OCI-LY7 (cell line): ENCODE results near the gene RPS19. TPM values are rescaled to one million over a fixed set of nuclear protein-coding genes. Genes with fewer than 3 reads are reported as not detected.

ENCODE experiments used
- BruUV-seq: library from RNA; stranded (reverse); fragments of 400-500 nt; replicated peaks from 2 replicates; lab custom pipeline; 2021; lab: Mats Ljungman, UMichigan
- CTCF ChIA-PET: fragments of 300-600 bp; sonication (Branson Sonifier 250); formaldehyde crosslinking; loops from one replicate; lab custom pipeline; 2022; ENCODE audit warnings: antibody characterized with exemption; ENCODE audit not compliant: unreplicated experiment; lab: Charles Lee
- POLR2A ChIA-PET: fragments of 300-600 bp; sonication (Branson Sonifier 250); formaldehyde crosslinking; loops from one replicate; lab custom pipeline; 2022; ENCODE audit warnings: antibody characterized with exemption; lab: Charles Lee
- DNase-seq: peaks from one replicate; pipeline ENCODE4 v3.0.0-alpha.2; 2015; ENCODE audit warnings: low spot score
- H2AFZ ChIP-seq: fragments of 200-600 bp; sonication (generic), shearing (Covaris generic); 2 replicates; pipeline ENCODE4 v1.6.1; 2014; ENCODE audit warnings: mild to moderate bottlenecking, antibody characterized with exemption, low read length, moderate library complexity
- H3K27ac ChIP-seq: fragments of 200-600 bp; sonication (generic); 2 replicates; pipeline ENCODE4 v1.5.1; 2014; ENCODE audit warnings: mixed run types, low read depth, mild to moderate bottlenecking, moderate library complexity, low read length, inconsistent platforms; ENCODE audit not compliant: poor library complexity, severe bottlenecking
- H3K36me3 ChIP-seq: fragments of 200-600 bp; sonication (generic); 2 replicates; pipeline ENCODE4 v1.6.1; 2014; ENCODE audit warnings: mild to moderate bottlenecking, antibody characterized with exemption, low read length, moderate library complexity, mixed read lengths; ENCODE audit not compliant: insufficient read depth
- H3K4me1 ChIP-seq: fragments of 200-600 bp; sonication (generic); 2 replicates; pipeline ENCODE4 v1.5.1; 2014; ENCODE audit warnings: mild to moderate bottlenecking, low read length; ENCODE audit not compliant: insufficient read depth, poor library complexity, severe bottlenecking
- H3K4me2 ChIP-seq: fragments of 200-600 bp; sonication (generic); 2 replicates; pipeline ENCODE4 v1.6.1; 2014; ENCODE audit warnings: mild to moderate bottlenecking, low read length
- H3K4me3 ChIP-seq: fragments of 200-600 bp; sonication (generic); 2 replicates; pipeline ENCODE4 v1.5.1; 2014; ENCODE audit warnings: mild to moderate bottlenecking, low read depth, low read length; ENCODE audit not compliant: poor library complexity, severe bottlenecking
- H3K79me2 ChIP-seq: fragments of 200-600 bp; sonication (generic); 2 replicates; pipeline ENCODE4 v1.6.1; 2016; ENCODE audit warnings: low read depth, mild to moderate bottlenecking, low read length, moderate library complexity, mixed read lengths; ENCODE audit not compliant: insufficient read depth
- H3K9me2 ChIP-seq: fragments of 200-600 bp; sonication (generic); 2 replicates; pipeline ENCODE4 v1.6.1; 2016; ENCODE audit warnings: mild to moderate bottlenecking, low read length, mixed read lengths; ENCODE audit not compliant: insufficient read depth
- H3K9me3 ChIP-seq: fragments of 200-600 bp; sonication (generic); 2 replicates; pipeline ENCODE4 v1.6.1; 2014; ENCODE audit warnings: mild to moderate bottlenecking, mixed run types, low read length, mixed read lengths
- H4K20me1 ChIP-seq: fragments of 200-600 bp; sonication (generic); 2 replicates; pipeline ENCODE4 v1.6.1; 2014; ENCODE audit warnings: mild to moderate bottlenecking, antibody characterized with exemption, low read length, moderate library complexity, mixed read lengths; ENCODE audit not compliant: insufficient read depth
- EZH2phosphoT487 ChIP-seq: fragments of 200-600 bp; sonication (generic); IDR thresholded peaks from 2 replicates; pipeline ENCODE4 v1.6.1; 2018; ENCODE audit warnings: low read depth, borderline replicate concordance, mild to moderate bottlenecking, mixed run types, antibody characterized with exemption, low read length, moderate library complexity, mixed read lengths
- intact Hi-C: fragments of 100-400 bp; cut with micrococcal nuclease; formaldehyde crosslinking; loops from one replicate; pipeline ENCODE4 v1.10.0; 2022; ENCODE audit not compliant: unreplicated experiment
- total RNA-seq, 2 experiments: library from RNA; depleted of rRNA in 1 of 2; stranded (reverse); fragments of >200 nt in 1 of 2; shearing (Covaris generic) in 1 of 2; gene quantifications; 2 replicates each; pipeline ENCODE4 v1.2.3, GENCODE V29; 2014 to 2022
- TF ChIP-seq, protein P1 (sequence below): fragments of 200-600 bp; sonication (generic); conservative IDR thresholded peaks from 2 replicates; pipeline ENCODE4 v1.5.1; 2014; ENCODE audit warnings: mild to moderate bottlenecking, antibody characterized with exemption, low read length, moderate library complexity, mixed read lengths

Gene RPS19
- total RNA-seq, 2 experiments from 2014 or later, result 3,803 to 4,414 TPM

GRCh38 chr19:41892173-41892902 is 32.3 kb downstream of the RPS19 start:
- Histone ChIP-seq H3K9me2 (no peaks in the 10 kb centered on the region), H3K4me3 (no peak overlapping the region), H3K36me3 (peaks cover 83% of the 10 kb centered on the region), H3K4me1 (peaks cover 46% of the 10 kb centered on the region), H3K79me2 (peaks cover 7% of the 10 kb centered on the region; the same call in 1 of the 2 replicates), H2AFZ (no peak overlapping the region), H3K9me3 (no peaks in the 10 kb centered on the region), H3K4me2 (no peak overlapping the region), H4K20me1 (no peaks in the 10 kb centered on the region), H3K27ac (no peak overlapping the region)
- no TSS peak for BruUV-seq
- ChIA-PET CTCF (interaction anchor here (0.6 kb wide), 1 partner anchor 42 kb away, joined by 3 read pairs; no protein-coding TSS in a partner anchor), POLR2A (no interaction called here)
- DNase-seq, result no peak
- intact Hi-C loops, result no loop called here
- TF ChIP-seq, protein P1, sequence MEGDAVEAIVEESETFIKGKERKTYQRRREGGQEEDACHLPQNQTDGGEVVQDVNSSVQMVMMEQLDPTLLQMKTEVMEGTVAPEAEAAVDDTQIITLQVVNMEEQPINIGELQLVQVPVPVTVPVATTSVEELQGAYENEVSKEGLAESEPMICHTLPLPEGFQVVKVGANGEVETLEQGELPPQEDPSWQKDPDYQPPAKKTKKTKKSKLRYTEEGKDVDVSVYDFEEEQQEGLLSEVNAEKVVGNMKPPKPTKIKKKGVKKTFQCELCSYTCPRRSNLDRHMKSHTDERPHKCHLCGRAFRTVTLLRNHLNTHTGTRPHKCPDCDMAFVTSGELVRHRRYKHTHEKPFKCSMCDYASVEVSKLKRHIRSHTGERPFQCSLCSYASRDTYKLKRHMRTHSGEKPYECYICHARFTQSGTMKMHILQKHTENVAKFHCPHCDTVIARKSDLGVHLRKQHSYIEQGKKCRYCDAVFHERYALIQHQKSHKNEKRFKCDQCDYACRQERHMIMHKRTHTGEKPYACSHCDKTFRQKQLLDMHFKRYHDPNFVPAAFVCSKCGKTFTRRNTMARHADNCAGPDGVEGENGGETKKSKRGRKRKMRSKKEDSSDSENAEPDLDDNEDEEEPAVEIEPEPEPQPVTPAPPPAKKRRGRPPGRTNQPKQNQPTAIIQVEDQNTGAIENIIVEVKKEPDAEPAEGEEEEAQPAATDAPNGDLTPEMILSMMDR, result no peak
- no peak for TF ChIP-seq EZH2phosphoT487

DNA sequence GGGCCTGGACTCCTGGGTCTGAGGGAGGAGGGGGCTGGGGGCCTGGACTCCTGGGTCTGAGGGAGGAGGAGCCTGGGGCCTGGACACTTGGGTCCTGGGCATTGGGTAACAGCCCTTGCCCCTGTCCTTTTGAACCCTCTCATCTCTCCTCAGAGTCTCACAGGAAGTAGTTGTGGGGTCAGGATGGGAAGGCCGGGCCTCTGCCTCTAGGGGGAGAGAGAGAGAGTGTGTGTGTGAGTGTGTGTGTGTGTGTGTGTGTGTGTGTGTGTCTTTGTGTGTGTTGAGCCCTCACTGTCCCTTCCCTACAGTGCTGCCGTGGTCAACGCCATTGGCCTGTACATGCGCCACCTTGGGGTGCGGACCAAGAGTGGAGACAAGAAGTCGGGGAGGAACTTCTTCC is 33.8 kb downstream of the RPS19 start:
- Histone ChIP-seq H3K9me3 (no peaks in the 10 kb centered on the region), H3K4me1 (peaks cover 30% of the 10 kb centered on the region), H3K27ac (peak overlapping the region; percentile 6), H3K4me3 (no peak overlapping the region), H3K4me2 (no peak overlapping the region), H3K79me2 (no peaks in the 10 kb centered on the region), H3K36me3 (peaks cover 88% of the 10 kb centered on the region), H3K9me2 (no peaks in the 10 kb centered on the region), H2AFZ (no peak overlapping the region), H4K20me1 (no peaks in the 10 kb centered on the region)
- POLR2A ChIA-PET, result interaction anchor here (0.5 kb wide), 1 partner anchor 1709 kb away, joined by 3 read pairs; no protein-coding TSS in a partner anchor
- TF ChIP-seq, protein P1, result peak; percentile 51
- no peak for TF ChIP-seq EZH2phosphoT487
- peak; percentile 60 for DNase-seq
- no TSS peak for BruUV-seq
- intact Hi-C loops, result no loop called here
- CTCF ChIA-PET, result no interaction called here

DNA sequence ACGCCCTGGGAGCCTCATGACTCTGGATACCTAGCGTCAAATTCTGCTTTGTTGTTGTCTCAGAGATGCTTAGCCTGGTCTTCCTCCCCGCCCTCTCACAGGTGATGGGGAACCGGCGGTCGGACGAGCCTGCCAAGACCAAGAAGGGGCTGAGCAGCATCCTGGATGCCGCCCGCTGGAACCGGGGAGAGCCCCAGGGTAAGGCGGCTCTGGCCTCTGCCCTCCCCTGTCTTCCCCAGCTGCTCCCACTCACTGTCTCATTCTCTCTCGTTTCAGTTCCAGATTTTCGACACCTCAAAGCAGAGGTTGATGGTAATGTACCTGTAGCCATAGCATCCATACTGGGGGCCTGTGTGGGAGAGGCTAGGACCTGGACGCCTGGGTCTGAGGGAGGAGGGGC is 34.3 kb downstream of the RPS19 start:
- BruUV-seq, result no TSS peak
- H3K9me2 ChIP-seq, result no peaks in the 10 kb centered on the region
- CTCF ChIA-PET, result no interaction called here

More for the DNA sequence above, 34.3 kb downstream of the RPS19 start:
- no peaks in the 10 kb centered on the region for H3K9me3 ChIP-seq
- no peaks in the 10 kb centered on the region for H4K20me1 ChIP-seq
- H3K79me2 ChIP-seq, result no peaks in the 10 kb centered on the region
- H3K36me3 ChIP-seq, result peaks cover 88% of the 10 kb centered on the region
- no peak overlapping the region for H2AFZ ChIP-seq
- intact Hi-C loops, result no loop called here
- H3K4me1 ChIP-seq, result peaks cover 26% of the 10 kb centered on the region
- no peak for DNase-seq
- no peak overlapping the region for H3K4me2 ChIP-seq
- H3K27ac ChIP-seq, result peak overlapping the region; percentile 6
- TF ChIP-seq EZH2phosphoT487, result no peak
- TF ChIP-seq, protein P1, result no peak
- POLR2A ChIA-PET, result interaction anchor here (0.5 kb wide), 1 partner anchor 1709 kb away, joined by 3 read pairs; no protein-coding TSS in a partner anchor
- H3K4me3 ChIP-seq, result no peak overlapping the region
